ENCODE measurements around the gene ZNF609. TPM values are rescaled to one million over a fixed set of nuclear protein-coding genes. Genes with fewer than 3 reads are reported as not detected.

The ZNF609 gene
- total and polyA plus RNA-seq, 2 of the 13 experiments (the other 11 are each of a cell fraction or from before 2014, with no cell fraction given) = 8.9 to 9.9 TPM

GRCh38 chr15:64453689-64454037, 6.7 kb upstream of the ZNF609 start (continued):
- TF ChIP-seq MTERF4 (CRISPR knock-in tag; IDR thresholded peaks at IDR 0.05) = no peak
- TF ChIP-seq RFX3 (CRISPR knock-in tag; IDR thresholded peaks at IDR 0.05) = no peak
- TF ChIP-seq SKIL (CRISPR knock-in tag; IDR thresholded peaks at IDR 0.05; ENCODE audit: borderline replicate concordance) = no peak
- no peak for TF ChIP-seq HOXA3 (CRISPR knock-in tag; IDR thresholded peaks at IDR 0.05)
- no peak for TF ChIP-seq TRIM22 (IDR thresholded peaks at IDR 0.05)
- TF ChIP-seq FUBP1 (CRISPR knock-in tag; IDR thresholded peaks at IDR 0.05; ENCODE audit: borderline replicate concordance) = no peak
- TF ChIP-seq ZFP82 (CRISPR knock-in tag; IDR thresholded peaks at IDR 0.05; ENCODE audit: borderline replicate concordance) = no peak
- TF ChIP-seq KLF12 (CRISPR knock-in tag; IDR thresholded peaks at IDR 0.05; ENCODE audit: borderline replicate concordance) = no peak
- TF ChIP-seq ZNF737 (CRISPR knock-in tag; IDR thresholded peaks at IDR 0.05; ENCODE audit: borderline replicate concordance) = no peak
- TF ChIP-seq NONO (IDR thresholded peaks at IDR 0.05) = no peak
- no peak for TF ChIP-seq NONO (CRISPR knock-in tag; conservative IDR thresholded peaks at IDR 0.05)
- TF ChIP-seq MXD4 (CRISPR knock-in tag; IDR thresholded peaks at IDR 0.05) = no peak
- no peak for TF ChIP-seq ZNF44 (CRISPR knock-in tag; IDR thresholded peaks at IDR 0.05)
- no peak for TF ChIP-seq ZBTB2 (CRISPR knock-in tag; IDR thresholded peaks at IDR 0.05; ENCODE audit: low read depth)
- no peak for TF ChIP-seq GABPB1 (CRISPR knock-in tag; IDR thresholded peaks at IDR 0.05)
